ENCODE results near the gene UFL1.

UFL1 gene

GRCh38 chr6:96505363-96505762 is 16.2 kb upstream of the UFL1 start:
- Mint-ChIP-seq H3K4me1 (no peaks in the 10 kb centered on the region), H3K27ac (no peak overlapping the region), H3K27me3 (ENCODE audit: low read depth) (no peaks in the 10 kb centered on the region), H3K4me3 (no peak overlapping the region), H3K9me3 (peaks cover 32% of the 10 kb centered on the region), H3K36me3 (ENCODE audit: low read depth) (peaks cover 46% of the 10 kb centered on the region)
- TF ChIP-seq CTCF (IDR thresholded peaks at IDR 0.05; ENCODE audit: unreplicated experiment in 3 of 3) = no peak

- Mint-ChIP-seq H3K9me3 (peaks cover 27% of the 10 kb centered on the region), H3K27me3 (ENCODE audit: low read depth) (no peaks in the 10 kb centered on the region), H3K4me1 (peaks cover 14% of the 10 kb centered on the region), H3K4me3 (no peak overlapping the region), H3K27ac (no peak overlapping the region), H3K36me3 (ENCODE audit: low read depth) (peaks cover 40% of the 10 kb centered on the region)
- TF ChIP-seq CTCF (IDR thresholded peaks at IDR 0.05; ENCODE audit: unreplicated experiment in 3 of 3) = no peak
Measured at GRCh38 chr6:96509281-96509680, 12.3 kb upstream of the UFL1 start.

- H3K36me3 Mint-ChIP-seq (ENCODE audit: low read depth) = peaks cover 7% of the 10 kb centered on the region
- H3K9me3 Mint-ChIP-seq = no peaks in the 10 kb centered on the region
- peak overlapping the region; percentile 100 for H3K27ac Mint-ChIP-seq
- no peaks in the 10 kb centered on the region for H3K27me3 Mint-ChIP-seq (ENCODE audit: low read depth)
- peaks cover 34% of the 10 kb centered on the region for H3K4me1 Mint-ChIP-seq
- no peak for TF ChIP-seq CTCF (IDR thresholded peaks at IDR 0.05; ENCODE audit: unreplicated experiment in 3 of 3)
- H3K4me3 Mint-ChIP-seq = peak overlapping the region; percentile 100
Measured at GRCh38 chr6:96520171-96521115, 1.2 kb upstream of the UFL1 start.

- peak overlapping the region; percentile 100 for H3K4me3 Mint-ChIP-seq
- no peak for TF ChIP-seq CTCF (IDR thresholded peaks at IDR 0.05; ENCODE audit: unreplicated experiment in 3 of 3)
Measured at GRCh38 chr6:96521306-96521643, 331 bp upstream of the UFL1 start.

GRCh38 chr6:96522465-96523009 is 931 bp downstream of the UFL1 start:
- peaks cover 24% of the 10 kb centered on the region for H3K4me1 Mint-ChIP-seq

More at GRCh38 chr6:96521306-96521643, 331 bp upstream of the UFL1 start:
- Mint-ChIP-seq H3K36me3 (ENCODE audit: low read depth) (peaks cover 11% of the 10 kb centered on the region), H3K27ac (peak overlapping the region; percentile 100), H3K27me3 (ENCODE audit: low read depth) (no peaks in the 10 kb centered on the region), H3K4me1 (peaks cover 26% of the 10 kb centered on the region), H3K9me3 (no peaks in the 10 kb centered on the region)

More at GRCh38 chr6:96522465-96523009, 931 bp downstream of the UFL1 start:
- peak overlapping the region; percentile 100 for H3K27ac Mint-ChIP-seq
- H3K27me3 Mint-ChIP-seq (ENCODE audit: low read depth) = no peaks in the 10 kb centered on the region
- peak overlapping the region; percentile 100 for H3K4me3 Mint-ChIP-seq
- H3K9me3 Mint-ChIP-seq = no peaks in the 10 kb centered on the region
- peaks cover 22% of the 10 kb centered on the region for H3K36me3 Mint-ChIP-seq (ENCODE audit: low read depth)
- no peak for TF ChIP-seq CTCF (IDR thresholded peaks at IDR 0.05; ENCODE audit: unreplicated experiment in 3 of 3)
